Myocyte (in vitro differentiated cells): Measurements from ENCODE around the gene QSOX1. TPM values are rescaled to one million over a fixed set of nuclear protein-coding genes. Genes with fewer than 3 reads are reported as not detected.
A peak's percentile ranks its signal among the peaks of the same experiment; 100 is the strongest.

ENCODE experiments used
- DNase-seq: peaks from one replicate; pipeline ENCODE4 v3.0.0-alpha.2; 2012; ENCODE audit warnings: low read depth
- total RNA-seq: library from RNA; depleted of rRNA; stranded (reverse); fragments of >200 nt; gene quantifications from 2 replicates; pipeline ENCODE4 v1.2.3, GENCODE V29; 2014

The QSOX1 gene
- total RNA-seq, 1 donor from 2014 or later: 46.5 TPM

- DNase-seq: no peak
Observed at GRCh38 chr1:180150982-180151381, 3.7 kb upstream of the QSOX1 start.

- peak; percentile 55 for DNase-seq
Observed at GRCh38 chr1:180151508-180151907, 3.2 kb upstream of the QSOX1 start.

GRCh38 chr1:180152588-180152987 is 2.1 kb upstream of the QSOX1 start:
- no peak for DNase-seq

GRCh38 chr1:180153032-180153431 is 1.6 kb upstream of the QSOX1 start:
- DNase-seq: no peak

GRCh38 chr1:180154003-180154324 is 705 bp upstream of the QSOX1 start:
- DNase-seq: no peak

GRCh38 chr1:180155182-180155682 is 563 bp downstream of the QSOX1 start:
- no peak for DNase-seq

GRCh38 chr1:180156201-180156600 is 1.5 kb downstream of the QSOX1 start:
- no peak for DNase-seq

GRCh38 chr1:180156631-180157091 is 2.0 kb downstream of the QSOX1 start:
- DNase-seq: no peak

- no peak for DNase-seq
Observed at GRCh38 chr1:180157108-180157507, 2.4 kb downstream of the QSOX1 start.

GRCh38 chr1:180157576-180158057 is 2.9 kb downstream of the QSOX1 start:
- no peak for DNase-seq

- no peak for DNase-seq
Observed at GRCh38 chr1:180158149-180159147, 3.8 kb downstream of the QSOX1 start.

- no peak for DNase-seq
Observed at GRCh38 chr1:180160357-180160756, 5.7 kb downstream of the QSOX1 start.

- no peak for DNase-seq
Observed at GRCh38 chr1:180163041-180163440, 8.4 kb downstream of the QSOX1 start.

- no peak for DNase-seq
Observed at GRCh38 chr1:180165096-180165495, 10.4 kb downstream of the QSOX1 start.

- no peak for DNase-seq
Observed at GRCh38 chr1:180165509-180166435, 11.1 kb downstream of the QSOX1 start.

GRCh38 chr1:180166436-180166800 is 11.7 kb downstream of the QSOX1 start:
- DNase-seq: no peak

- no peak for DNase-seq
Observed at GRCh38 chr1:180167021-180167701, 12.5 kb downstream of the QSOX1 start.

- no peak for DNase-seq
Observed at GRCh38 chr1:180167721-180168467, 13.2 kb downstream of the QSOX1 start.

- DNase-seq: no peak
Observed at GRCh38 chr1:180168786-180169639, 14.3 kb downstream of the QSOX1 start.
